GM12878 (cell line): ENCODE measurements around the gene IFITM5.

Source experiments
- EZH2 ChIP-seq: IDR thresholded peaks from 2 replicates; pipeline ENCODE4 v1.6.1; 2012; ENCODE audit warnings: low read depth, mild to moderate bottlenecking, control low read depth, inconsistent platforms, low read length, borderline replicate concordance; ENCODE audit not compliant: control insufficient read depth
- MAX ChIP-seq: IDR thresholded peaks from 2 replicates; pipeline ENCODE4 v1.6.1; 2012; ENCODE audit warnings: low read depth, low read length, improper control_type of control experiment
- NFIC ChIP-seq: IDR thresholded peaks from 2 replicates; pipeline ENCODE4 v1.6.1; 2012; ENCODE audit warnings: low read depth, mild to moderate bottlenecking, inconsistent platforms, low read length, moderate library complexity
- PBX3 ChIP-seq: IDR thresholded peaks from 2 replicates; pipeline ENCODE4 v1.6.1; 2011; ENCODE audit warnings: mild to moderate bottlenecking, low read depth, low read length, moderate library complexity; ENCODE audit not compliant: insufficient replicate concordance
- ZBTB4 ChIP-seq: fragments of 450-650 bp; formaldehyde crosslinking; IDR thresholded peaks from 2 replicates; pipeline ENCODE4 v1.4.0; 2022; ENCODE audit warnings: mild to moderate bottlenecking, moderate library complexity

GRCh38 chr11:255816-256215, 43.5 kb downstream of the IFITM5 start:
- TF ChIP-seq ZBTB4 (CRISPR knock-in tag) (no peak), PBX3 (no peak), NFIC (no peak), MAX (no peak), EZH2 (no peak)
